Suprapubic skin (tissue), 4 donors: ENCODE measurements around the gene MAP7.
"Not testable (repeated sequence)": the region's sequence is repeated elsewhere in the genome, so short reads cannot be mapped to it uniquely, and the experiment has no call there.

ENCODE experiments used
- EP300 ChIP-seq: sonication (generic); formaldehyde crosslinking; IDR thresholded peaks from one replicate; pipeline ENCODE4 v1.6.1; 2017; ENCODE audit warnings: antibody characterized with exemption
- POLR2A ChIP-seq, 2 donors: fragments of 450-650 bp; IDR thresholded peaks; one replicate each; pipeline ENCODE4 v1.6.1; 2017; ENCODE audit warnings: antibody characterized with exemption in 2 of 2, mild to moderate bottlenecking in 2 of 2, moderate library complexity in 2 of 2
- POLR2AphosphoS5 ChIP-seq, 3 donors: sonication (generic); formaldehyde crosslinking; IDR thresholded peaks; one replicate each; pipeline ENCODE4 v1.6.1; 2017; ENCODE audit warnings: antibody characterized with exemption in 3 of 3
- TF ChIP-seq, protein P1 (sequence below), 2 donors: fragments of 200-600 bp in 1 of 2; fragments of 450-650 bp in 1 of 2; sonication (generic) in 1 of 2; IDR thresholded peaks; one replicate each; pipeline ENCODE4 v1.5.1; 2016 to 2019; ENCODE audit warnings: antibody characterized with exemption in 2 of 2, mild to moderate bottlenecking in 1 of 2, moderate library complexity in 1 of 2

DNA sequence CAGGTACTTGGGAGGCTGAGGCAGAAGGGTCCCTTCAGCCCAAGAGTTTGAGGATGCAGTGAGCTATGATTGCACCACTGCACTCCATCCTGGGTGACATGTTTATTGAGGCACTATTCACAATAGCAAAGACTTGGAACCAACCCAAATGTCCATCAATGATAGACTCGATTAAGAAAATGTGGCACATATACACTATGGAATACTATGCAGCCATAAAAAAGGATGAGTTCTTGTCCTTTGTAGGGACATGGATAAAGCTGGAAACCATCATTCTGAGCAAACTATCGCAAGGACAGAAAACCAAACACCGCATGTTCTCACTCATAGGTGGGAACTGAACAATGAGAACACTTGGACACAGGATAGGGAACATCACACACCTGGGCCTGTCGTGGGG lies 149.0 kb downstream of the MAP7 start:
- TF ChIP-seq, protein P1, sequence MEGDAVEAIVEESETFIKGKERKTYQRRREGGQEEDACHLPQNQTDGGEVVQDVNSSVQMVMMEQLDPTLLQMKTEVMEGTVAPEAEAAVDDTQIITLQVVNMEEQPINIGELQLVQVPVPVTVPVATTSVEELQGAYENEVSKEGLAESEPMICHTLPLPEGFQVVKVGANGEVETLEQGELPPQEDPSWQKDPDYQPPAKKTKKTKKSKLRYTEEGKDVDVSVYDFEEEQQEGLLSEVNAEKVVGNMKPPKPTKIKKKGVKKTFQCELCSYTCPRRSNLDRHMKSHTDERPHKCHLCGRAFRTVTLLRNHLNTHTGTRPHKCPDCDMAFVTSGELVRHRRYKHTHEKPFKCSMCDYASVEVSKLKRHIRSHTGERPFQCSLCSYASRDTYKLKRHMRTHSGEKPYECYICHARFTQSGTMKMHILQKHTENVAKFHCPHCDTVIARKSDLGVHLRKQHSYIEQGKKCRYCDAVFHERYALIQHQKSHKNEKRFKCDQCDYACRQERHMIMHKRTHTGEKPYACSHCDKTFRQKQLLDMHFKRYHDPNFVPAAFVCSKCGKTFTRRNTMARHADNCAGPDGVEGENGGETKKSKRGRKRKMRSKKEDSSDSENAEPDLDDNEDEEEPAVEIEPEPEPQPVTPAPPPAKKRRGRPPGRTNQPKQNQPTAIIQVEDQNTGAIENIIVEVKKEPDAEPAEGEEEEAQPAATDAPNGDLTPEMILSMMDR (IDR thresholded peaks at IDR 0.05): not testable (repeated sequence)
- not testable (repeated sequence) for TF ChIP-seq POLR2A (IDR thresholded peaks at IDR 0.05); POLR2AphosphoS5 (IDR thresholded peaks at IDR 0.05); EP300
